Pons (tissue), 1 donor: Measurements from ENCODE around the gene SNX9.
"Not testable (repeated sequence)": the region's sequence is repeated elsewhere in the genome, so short reads cannot be mapped to it uniquely, and the experiment has no call there.

Source experiments
- DNase-seq: peaks from one replicate; pipeline ENCODE4 v3.0.0-alpha.2; 2016; ENCODE audit warnings: low spot score

Gene SNX9

GRCh38 chr6:157954150-157955117 is 131.4 kb downstream of the SNX9 start:
- DNase-seq: peak; percentile 36

DNA sequence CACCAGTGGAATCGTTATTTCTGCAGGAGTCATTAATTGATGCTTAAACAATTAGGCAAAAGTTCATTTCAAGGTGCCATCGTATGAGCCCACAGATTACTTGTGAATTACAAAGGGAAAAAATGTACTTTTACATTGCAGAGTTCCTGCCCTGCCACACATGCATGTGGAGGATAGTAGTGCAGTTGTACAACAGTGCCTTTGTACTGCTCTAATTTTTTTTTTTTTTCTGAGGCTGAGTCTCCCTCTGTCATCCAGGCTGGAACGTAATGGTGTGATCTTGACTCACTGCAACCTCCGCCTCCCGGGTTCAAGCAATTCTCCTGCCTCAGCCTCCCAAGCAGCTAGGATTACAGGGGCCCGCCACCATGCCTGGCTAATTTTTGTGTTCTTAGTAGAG is 132.6 kb downstream of the SNX9 start:
- peak; percentile 48 for DNase-seq

DNA sequence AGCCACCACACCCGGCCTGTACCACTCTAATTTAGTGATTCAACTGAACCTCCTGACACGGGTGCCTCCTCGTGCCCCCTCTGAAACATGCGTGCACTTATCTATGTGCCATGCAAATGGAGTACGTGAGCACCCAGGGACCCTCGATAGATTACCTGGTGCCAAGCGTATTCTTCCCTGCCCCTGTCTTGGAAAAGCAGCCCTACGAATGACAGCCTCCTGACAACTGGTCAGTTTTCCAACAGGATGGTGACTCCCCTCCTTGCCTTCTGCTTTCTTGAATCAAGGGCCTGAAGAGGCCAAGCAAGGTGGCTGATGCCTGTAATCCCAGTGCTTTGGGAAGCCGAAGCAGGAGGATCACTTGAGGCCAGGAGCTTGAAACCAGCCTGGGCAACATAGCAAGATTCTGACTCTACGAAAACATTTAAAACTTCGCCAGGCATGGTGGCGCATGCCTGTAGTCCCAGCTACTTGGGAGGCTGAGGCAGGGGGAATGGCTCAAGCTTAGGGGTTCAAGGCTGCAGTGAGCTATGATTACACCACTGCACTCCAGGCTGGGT is 133.2 kb downstream of the SNX9 start:
- no peak for DNase-seq

DNA sequence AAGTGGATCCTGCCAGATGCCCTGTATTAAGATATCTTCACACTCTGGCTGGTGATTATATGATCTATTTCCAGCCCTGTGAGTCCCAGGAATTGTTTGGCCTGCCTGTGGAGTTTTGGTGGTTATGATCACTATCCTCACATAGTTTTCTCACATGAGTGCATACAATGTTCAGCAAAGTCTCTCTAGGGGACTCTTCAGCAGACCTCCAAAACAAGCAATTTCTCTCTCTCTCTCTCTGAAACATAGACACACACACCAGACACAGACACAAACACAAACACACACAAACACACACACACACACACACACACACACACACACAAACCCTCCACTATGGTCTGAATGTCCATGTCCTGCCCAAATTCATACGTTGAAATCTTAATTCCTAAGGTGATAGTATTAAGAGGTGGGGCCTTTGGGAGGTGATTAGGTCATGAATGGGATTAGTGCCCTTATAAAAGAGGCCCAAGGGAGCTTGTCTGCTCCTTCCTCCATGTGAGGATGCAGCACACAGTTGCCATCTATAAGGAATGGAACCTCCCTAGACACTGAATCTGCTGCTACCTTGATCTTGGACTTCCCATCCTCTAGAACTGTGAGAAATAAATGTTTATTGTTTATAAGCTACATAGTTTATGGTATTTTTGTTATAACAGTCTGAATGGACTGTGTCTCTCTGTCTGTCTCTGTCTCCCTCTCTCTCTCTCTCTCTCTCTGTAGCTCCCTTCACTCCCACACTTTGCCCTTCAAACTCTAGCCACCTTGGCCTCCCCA is 136.6 kb downstream of the SNX9 start:
- no peak for DNase-seq

GRCh38 chr6:157961153-157961831 is 138.2 kb downstream of the SNX9 start:
- no peak for DNase-seq

DNA sequence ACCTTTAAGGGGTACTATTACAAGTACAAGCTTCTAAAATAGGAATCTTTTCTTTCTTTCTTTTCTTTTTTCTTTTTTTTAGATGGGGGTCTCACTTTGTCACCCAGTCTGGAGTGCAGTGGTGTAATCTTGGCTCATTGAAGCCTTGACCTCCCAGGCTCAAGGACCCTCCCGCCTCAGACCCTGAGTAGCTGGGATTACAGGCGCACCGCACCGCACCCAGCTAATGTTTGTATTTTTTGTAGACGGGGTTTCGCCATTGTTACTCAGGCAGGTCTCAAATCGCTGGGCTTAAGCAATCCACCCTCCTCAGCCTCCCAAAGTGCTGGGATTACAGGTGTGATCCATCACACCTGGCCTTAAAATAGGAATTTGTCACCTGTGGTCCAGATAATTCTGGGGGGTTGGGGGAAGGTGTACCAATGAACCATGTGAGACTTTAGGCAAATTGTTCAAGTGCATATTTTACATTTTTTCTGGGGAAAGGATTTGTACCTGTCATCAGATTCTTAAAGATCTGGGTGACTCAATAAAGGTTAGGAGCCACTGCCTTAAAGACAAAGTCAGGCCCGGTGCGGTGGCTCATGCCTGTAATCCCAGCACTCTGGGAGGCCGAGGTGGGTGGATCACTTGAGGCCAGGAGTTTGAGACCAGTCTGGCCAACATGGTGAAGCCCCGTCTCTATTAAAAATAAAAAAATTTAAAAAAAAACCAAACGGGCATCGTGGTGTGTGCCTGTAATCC is 139.0 kb downstream of the SNX9 start:
- no peak for DNase-seq

DNA sequence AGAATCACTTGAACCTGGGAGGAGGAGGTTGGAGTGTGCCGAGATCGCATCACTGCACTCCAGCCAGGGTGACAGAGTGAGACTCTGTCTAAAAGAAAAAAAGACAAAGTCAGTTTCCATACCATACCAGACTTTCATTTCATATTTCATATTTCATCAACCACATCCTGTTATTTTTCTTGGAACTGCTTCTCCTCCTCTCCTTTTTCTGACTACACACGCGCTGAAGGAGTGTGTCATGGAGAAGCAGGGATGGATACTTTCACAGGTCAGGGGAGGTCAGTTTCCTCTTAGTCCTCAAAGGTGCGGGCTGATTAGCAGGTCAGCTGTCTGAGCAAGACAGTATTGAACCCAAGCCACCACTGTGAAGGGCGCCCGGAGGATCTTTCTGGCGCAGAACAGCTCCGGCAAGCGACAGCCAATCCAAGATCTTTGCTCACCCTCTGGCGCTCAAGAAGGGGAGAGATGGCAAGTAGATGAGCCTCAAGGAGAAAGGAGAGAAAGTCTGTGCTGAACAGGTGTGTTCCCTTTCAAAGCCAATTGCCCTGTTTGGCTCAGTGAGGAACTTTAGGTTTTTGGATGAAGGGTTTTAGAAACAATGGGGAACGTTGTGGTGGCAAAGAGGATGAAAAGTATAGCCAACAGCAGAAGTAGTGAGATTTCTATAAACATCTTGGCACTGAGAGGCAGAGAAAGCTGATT is 139.7 kb downstream of the SNX9 start:
- no peak for DNase-seq

GRCh38 chr6:157964100-157964499 is 141.1 kb downstream of the SNX9 start:
- no peak for DNase-seq

GRCh38 chr6:157965387-157965786 is 142.3 kb downstream of the SNX9 start:
- no peak for DNase-seq

- DNase-seq: no peak
Observed at GRCh38 chr6:157966589-157966977, 143.5 kb downstream of the SNX9 start.

DNA sequence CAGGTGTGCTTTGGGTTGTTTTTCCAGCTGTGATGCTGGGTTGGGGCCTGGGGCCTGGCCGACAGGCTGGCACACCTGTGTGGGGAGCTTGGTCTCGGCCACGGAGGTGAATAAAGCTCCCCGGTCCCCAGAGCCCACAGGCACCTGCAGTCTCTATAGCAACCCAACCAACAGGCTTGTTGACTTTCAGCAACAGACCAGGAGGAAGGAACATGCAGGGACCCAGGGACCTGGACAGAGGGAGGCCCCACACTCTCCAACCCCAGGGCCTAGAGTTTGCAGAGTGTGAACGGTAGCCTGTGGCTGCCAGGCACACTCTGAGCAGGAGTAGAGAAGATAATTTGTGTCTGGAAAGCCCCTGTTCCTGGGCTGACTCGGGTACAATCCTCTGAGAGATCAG is 144.0 kb downstream of the SNX9 start:
- no peak for DNase-seq

GRCh38 chr6:157967486-157967885 is 144.4 kb downstream of the SNX9 start:
- DNase-seq: no peak

DNA sequence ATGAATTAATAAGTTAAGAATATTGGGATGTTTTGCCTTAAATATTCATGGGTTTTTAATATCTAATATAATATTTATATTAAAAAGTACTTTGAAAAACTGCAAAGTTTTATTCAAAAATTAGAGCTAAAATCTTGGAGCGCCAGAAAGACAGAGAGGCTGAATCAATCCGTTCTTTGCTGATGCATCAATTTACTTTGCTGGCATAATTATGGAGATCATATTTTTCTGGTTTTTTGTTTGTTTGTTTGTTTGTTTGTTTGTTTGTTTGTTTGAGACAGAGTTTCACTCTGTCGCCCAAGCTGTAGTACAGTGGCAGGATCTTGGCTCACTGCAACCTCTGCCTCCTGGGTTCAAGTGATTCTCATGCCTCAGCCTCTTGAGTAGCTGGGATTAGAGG is 149.1 kb downstream of the SNX9 start:
- not testable (repeated sequence) for DNase-seq

DNA sequence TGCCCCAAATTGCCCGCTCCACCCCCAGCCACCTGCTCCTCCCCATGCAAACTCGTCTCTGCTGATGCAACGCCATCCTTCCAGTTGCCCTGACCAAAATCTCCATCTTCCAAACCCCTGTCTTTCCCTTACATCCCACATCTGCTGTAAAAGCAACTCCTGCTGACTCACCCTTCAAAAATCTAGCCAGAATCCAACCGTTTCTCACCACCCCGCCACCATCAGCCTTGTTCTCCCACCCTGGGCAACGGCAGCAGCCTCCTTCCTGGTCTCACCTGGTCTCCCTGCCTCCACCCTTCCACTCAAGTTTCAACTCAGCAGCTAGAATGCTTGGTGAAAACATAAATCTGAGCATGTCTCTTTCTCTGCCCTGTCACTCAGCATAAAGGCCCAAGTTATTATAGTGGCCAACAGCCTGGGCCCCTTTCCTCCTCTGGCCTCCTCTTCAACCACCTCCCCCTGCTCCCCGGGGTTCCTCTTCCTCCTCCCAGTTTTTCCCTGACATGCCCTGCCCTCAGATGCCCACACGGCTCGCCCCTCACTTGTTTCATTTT is 151.4 kb downstream of the SNX9 start:
- no peak for DNase-seq

- DNase-seq: no peak
Observed at GRCh38 chr6:157974967-157975366, 151.9 kb downstream of the SNX9 start.

GRCh38 chr6:157975456-157975855 is 152.4 kb downstream of the SNX9 start:
- DNase-seq: no peak

DNA sequence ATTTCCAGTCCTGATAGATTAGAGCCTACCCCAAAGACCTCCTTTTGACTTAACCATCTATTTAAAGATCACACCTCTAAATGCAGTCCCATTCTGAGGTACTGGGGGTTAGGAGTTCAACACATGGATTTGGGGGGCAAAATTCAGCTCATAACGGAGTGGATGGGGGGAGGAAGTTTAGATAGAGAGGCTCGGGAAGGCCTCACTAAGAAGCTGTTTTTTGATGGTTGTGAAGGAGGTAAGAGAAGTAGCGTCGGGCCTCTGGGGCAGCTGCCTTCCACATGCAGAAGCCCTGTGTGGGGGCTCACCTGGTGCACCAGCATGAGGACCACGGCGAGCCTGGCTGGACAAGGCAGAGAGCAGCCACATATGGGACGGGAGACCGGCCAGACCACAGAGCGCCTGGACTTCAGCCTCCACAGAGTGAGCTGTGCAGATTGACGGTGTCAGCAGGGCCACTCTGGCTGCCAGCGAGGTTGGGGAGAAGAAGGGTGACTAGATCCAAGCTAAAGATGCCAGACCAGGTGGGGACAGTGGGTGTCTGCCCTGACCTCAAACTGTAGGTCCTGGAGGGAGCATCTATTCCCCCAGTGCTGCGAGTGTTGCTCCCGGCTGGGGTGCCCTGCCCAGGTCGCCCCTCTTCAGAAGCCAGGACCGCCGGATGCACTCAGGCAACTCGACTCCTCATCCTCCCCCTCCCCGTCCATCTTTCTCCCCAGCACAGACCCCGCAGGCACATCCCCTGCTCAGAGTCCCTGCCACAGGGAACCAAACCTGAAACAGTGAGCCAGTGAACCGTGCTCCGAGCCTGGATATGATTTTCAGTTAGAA is 153.5 kb downstream of the SNX9 start:
- DNase-seq: no peak

- no peak for DNase-seq
Observed at GRCh38 chr6:157977176-157977804, 154.2 kb downstream of the SNX9 start.
